Activated CD8-positive, alpha-beta memory T cell treated with anti-CD3 and anti-CD28 coated beads, Interleukin-2, amount 50 U/mL, for 24 hours (primary cell): Measurements from ENCODE around the gene KISS1R.
"Not testable (repeated sequence)": the region's sequence is repeated elsewhere in the genome, so short reads cannot be mapped to it uniquely, and the experiment has no call there.

Source experiments
- DNase-seq: peaks from one replicate; pipeline ENCODE4 v3.0.0-alpha.2; 2020; ENCODE audit errors: extremely low read depth

The KISS1R gene

DNA sequence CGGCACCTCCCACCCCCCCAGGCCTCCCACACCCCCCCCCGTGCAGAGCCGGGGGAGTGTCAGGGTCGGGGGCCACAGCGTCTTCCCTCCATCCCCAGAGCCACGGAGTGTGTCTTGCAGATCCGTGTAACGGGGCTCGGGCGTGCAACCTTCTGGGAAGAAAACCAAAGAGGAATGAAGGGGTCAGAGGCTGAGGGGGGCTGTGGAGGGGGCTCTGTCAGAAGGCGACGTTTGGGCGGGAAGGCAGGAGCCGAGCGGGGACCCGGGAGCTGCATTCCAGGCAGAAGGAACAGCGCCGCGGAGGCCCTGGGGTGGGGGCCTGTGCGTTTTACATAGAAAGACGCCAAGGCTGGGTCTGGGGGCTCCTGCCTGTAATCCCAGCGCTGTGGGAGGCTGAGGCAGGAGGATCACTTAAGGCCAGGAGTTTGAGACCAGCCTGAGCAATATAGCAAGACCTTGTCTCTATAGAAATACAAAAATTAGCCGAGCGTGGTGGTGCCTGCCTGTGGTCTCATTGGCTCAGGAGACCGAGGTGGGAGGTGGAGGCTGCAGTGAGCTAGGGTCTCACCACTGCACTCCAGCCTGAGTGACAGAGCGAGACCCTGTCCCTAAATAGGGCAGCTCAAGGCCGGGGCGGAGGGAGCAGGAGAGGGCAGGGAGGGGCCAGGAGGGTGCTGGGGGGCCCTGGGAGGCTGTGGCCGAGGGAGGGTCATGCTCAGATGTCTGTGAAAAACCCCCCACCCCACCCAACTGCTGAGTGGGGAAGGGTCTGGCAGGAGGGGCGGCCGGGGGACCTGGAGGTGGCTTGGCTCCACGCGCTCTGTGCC lies 36.5 kb downstream of the KISS1R start:
- no peak for DNase-seq

DNA sequence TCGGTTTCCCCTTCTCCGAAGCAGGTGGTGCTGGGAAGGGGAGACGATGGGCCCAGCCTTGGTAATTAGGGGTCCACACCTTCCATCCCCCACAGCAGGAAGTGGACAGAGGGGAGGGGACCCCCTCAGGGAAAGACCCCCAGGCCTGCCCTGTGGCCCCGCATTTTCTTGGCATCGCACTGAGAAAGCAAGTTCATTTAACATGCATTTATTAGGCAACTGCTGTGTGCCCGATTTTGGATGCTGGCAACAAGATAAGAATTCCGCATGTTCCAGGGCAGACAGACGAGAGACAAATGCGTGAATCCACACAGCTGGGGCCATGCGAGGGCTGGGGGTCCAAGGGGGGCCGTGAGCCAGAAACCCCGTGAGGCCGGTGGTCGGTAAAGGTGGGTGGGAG lies 37.1 kb downstream of the KISS1R start:
- DNase-seq = no peak

DNA sequence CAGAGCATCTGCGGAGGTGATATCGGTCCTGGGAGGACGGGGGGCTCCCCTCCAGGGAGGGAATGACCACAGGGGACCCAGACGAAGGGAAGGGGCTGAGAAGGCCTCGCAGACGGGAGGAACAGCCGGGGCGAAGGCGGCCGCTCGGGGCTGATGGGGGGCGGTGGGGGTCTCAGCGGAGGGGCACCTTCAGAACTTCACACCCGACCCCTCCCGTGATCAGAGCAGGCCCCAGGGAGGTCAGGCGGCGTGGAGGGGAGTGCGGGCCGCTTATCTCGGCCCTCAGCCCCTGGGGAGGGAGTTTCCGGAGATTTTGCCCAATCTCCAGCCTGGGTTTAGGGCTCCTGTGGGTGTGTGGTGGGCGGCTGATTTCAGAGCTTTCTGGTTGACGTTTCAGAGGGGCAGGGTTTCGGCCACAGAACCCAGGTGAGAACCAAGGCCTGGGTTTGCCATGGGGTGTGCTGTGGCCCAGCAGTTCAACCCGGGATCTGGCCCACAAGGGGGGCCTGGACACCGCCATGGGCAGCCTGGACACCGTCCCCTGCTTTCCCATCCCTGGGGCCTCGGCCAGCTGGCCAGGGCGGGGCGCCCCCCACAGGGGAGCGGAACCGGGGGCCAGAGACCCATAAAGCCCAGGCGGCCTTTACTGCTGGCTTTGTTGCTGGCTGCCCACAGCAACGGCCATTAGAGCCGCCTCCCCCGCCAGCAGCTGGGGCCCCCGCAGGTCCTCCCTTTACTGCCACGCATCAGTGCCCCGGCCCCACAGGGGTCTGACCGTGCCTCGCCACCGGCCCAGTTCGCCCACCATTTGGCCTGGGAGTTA lies 37.8 kb downstream of the KISS1R start:
- DNase-seq = no peak

DNA sequence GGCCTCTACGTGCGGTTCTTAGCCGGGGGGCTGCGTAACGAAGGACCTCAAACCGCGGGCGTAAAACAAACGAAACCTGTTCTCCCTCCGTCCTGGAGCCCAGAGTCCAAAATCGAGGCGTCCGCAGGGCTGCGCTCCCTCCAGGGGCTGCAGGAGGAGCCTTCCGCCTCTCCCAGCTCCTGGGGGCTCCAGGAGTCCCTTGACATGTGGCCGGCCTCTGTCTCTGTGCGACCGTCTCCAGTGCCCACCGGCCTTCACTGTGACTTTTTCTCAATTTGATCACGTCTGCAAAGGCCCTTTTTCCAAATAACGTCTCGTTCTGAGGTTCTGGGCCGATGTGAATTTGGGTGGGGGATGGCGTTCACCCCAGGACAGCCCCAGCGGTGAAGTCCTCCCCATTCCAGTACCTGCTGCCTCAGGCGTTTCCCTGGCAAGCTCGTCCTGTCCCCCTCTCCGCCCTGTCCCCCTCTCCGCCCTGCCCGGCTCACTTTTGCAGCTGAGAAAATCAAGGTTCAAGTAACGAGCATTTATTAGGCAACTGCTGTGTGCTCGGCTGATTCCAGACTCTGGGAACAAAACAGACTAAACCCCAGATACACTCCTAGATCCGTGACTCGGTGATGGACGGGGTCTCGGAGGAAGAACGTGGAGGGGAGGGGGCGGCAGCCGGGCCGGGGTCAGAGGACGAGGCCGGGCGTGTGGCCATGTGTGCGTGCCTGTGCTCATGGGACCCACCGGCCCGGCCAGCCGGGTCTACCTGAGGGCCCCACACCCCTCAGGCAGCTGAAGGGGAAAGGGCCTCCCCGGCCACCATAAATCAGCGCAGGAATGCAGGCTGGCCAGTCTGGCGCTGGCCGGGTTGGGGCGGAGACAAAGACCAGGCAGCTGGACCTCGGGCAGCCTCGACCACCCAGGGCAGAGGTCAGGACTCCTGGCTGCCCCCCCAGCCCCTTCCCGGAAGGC lies 39.0 kb downstream of the KISS1R start:
- no peak for DNase-seq

DNA sequence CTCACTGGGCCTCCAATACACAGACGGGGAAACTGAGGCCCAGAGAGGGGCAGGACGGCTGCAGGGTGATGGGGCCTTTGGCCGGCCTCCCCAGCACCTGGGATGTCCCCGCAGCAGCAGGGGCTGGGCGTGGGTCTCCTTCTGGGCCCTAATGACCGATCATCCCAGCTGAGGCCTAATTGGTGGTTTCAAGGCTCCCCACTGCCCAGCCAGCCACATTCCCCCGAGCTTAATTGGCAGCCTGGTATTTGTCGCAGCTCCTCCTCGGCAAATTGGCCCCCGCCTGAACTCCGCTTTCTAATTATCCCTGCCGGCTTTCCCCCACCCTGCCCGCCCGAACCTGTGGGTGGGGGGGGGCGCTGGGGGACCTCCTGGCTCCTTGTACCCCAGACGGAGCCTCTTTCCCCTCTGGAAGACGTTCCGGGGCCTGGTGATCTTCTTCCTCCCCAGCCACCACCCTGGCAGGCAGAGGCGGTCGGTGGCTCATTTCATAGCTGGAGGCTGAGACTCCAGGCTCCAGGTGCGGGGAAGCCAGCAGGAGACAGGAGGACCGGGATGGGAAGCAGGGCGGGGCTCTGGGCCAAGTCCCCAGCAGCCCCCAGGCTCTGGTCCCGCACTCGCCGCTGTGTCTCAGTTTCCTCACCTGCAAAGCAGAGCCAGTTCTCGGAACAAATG lies 39.8 kb downstream of the KISS1R start:
- no peak for DNase-seq

DNA sequence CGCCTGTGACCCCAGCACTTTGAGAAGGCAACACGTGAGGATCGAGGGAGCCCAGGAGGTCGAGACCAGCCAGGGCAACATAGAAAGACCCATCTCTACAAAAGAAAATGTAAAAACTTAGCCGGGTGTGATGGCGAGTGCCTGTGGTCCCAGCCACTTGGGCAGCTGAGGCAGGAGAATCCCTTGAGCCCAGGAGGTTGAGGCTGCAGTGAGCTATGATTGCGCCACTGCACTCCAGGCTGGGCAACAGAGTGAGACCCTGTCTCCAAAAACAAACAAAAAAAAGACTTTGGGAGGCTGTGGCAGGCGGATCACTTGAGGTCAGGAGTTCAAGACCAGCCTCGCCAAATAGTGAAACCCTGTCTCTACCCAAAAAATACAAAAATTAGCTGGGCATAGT lies 40.4 kb downstream of the KISS1R start:
- not testable (repeated sequence) for DNase-seq

DNA sequence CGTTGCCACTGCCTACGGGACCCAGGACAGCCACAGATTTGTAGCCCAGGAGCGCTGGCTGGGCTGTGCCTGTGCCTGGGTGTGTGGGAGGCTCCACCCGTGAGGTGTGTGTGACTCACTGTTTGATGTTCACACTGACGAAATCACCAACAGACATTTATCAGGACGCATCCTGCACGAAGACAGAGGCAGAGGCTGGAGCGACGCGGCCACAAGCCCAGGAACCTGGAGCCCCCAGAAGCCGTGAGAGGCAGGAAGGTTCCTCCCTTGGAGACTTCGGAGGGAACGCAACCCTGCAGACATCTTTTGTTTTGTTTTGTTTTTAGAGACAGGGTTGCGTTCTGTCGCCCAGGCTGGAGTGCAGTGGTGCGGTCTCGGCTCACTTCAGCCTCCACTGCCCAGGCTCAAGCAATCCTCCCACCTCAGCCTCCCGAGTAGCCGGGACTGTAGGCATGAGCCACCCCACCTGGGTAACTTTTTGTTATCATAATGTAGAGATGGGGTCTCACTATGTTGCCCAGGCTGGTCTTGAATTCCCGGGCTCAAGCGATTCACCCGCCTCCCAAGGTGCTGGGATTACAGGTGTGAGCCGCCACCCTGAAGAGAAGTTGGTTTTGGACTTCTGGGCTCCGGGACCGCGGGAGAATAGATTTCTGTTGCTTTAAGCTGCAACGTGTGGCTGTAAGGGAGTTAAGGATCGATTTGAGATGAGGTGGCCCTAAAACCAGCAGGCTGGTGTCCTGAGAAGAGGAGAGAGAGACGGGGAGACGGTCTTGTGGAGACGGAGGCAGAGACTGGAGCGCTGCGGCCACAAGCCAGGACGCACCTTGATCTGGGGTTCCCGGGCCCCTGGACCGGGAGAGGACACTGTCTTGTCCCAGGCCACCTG lies 42.1 kb downstream of the KISS1R start:
- DNase-seq = no peak

DNA sequence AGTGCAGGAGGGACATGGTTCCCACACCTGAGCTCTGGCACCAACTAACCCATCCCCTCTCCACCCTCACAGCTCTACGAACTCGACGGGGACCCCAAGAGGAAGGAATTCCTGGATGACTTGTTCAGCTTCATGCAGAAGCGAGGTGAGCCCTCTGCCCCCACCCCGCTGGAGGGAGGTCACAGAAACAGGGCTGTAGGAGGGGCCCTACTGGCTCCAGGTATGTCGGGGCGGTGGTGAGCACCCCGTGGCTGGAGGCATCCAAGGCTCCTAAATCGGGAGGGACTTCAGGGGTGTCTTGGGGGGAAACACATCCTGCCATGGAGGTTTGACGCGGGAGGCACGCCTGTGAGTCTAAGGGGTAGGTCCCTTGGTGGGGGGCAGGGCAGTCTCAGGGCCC lies 42.9 kb downstream of the KISS1R start:
- DNase-seq = no peak

DNA sequence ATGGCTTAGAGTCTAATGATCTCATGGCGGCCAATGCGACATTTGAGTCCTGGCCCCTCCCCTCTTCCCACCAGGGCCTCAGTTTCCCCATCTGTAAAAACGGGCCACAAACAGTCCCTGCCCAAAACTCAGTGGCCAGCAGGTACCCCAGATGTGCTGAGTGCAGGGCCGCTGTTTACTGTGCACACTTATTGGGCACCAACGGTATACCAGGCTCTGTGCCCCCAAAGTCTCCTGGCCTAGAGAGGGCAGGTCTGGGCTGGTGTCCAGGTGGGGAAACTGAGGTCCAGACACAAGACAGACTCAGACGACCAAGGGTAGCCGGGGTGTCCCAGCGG lies 43.4 kb downstream of the KISS1R start:
- no peak for DNase-seq

DNA sequence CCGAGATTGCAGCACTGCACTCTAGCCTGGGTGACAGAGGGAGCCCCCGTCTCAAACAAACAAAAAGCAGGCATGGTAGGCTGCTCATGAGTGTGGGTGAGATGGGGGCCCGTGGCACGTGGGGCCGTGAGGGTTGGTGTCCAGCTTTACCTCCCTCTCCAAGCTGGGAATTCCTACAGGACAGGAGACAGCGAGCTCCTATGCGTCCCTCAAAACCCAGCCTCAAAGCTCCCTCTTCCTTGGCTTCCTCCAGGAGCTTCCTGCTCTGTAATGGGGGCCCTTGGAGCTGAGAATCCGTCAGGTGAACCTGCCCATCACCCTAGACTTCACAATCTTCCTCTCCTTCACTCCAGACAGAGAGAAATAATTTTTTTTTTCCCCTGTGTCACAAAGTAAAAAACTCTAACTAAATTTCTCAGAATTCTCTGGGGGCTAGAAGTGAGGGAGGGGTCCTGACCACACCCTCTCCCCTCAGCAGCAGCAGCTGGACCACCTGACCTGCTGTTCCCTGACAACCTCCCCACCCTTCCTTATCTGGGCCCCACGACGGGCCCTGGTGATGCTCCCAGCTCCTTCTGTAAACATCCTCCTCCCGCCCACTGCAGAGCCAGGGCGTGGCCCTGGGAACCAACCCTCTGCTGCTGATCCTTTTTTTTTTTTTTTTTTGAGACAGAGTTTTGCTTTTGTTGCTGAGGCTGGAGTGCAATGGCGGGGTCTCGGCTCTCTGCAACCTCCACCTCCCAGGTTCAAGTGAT lies 44.9 kb downstream of the KISS1R start:
- no peak for DNase-seq

DNA sequence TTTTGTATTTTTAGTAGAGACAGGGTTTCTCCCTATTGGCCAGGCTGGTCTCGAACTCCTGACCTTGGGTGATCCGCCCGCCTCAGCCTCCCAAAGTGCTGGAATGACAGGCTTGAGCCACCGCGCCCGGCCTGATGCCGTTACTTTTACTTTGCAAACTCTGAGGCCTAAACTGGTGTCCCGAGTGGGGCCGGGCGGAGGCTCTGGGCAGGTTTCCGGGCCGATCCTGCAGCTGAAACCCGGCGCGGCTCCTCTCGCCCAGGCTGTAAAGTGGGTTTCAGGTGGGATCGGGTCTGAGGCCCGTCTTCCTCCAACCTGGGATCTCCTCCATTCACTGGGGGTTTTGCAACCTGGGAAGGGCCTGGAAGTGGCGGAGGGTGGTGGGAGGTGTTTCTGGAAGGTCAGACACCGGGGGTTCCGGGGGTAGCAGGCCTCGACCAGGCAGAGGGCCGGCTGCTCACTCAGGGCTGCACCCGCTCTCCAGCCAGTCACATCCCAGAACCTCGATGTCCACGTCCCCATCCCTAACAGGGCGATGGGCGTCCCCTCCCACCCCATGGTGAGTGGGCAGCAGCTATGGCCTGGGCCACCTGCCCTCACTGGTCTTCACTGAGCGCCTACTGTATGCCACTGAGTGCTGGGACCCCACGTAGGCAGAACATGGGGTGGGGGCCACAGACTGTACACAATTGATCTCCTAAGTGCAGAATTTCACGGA lies 45.7 kb downstream of the KISS1R start:
- DNase-seq = no peak

DNA sequence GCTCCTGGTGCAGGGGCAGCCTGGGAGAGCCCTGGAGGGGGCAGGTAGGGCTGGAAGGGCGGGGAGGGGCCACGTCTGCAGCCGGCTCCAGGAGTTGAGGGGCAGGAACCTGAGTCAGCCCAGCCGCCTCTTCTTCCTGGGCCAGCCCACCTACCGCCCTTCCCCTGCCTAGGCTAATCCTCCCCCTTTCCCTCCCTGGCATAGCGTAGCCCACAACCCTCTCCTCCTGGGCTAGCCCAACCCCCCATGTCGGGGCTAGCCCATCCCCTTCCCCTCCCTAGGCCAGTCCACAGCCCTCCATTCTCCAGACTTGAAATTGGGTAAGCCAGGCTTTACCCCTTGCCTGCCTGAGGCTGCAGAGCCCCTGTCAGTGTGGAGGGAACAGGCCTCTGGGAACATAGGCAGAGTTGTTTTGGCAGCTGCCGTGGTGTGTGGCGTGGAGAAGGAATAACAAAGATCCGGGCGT lies 46.4 kb downstream of the KISS1R start:
- DNase-seq = no peak

DNA sequence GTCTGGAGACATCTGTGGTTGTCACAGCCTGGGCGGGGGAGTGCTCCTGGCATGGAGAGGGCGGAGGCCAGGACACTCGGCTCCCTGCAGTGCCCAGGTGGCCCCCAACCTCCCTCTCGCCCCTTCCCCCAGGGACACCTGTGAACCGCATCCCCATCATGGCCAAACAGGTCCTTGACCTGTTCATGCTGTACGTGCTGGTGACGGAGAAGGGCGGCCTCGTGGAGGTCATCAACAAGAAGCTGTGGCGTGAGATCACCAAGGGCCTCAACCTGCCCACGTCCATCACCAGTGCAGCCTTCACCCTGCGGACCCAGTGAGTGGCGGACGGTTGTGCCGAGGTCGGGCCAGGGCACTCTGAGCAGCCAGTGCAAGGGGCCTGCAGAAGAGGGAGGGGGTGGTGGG lies 47.0 kb downstream of the KISS1R start:
- no peak for DNase-seq

DNA sequence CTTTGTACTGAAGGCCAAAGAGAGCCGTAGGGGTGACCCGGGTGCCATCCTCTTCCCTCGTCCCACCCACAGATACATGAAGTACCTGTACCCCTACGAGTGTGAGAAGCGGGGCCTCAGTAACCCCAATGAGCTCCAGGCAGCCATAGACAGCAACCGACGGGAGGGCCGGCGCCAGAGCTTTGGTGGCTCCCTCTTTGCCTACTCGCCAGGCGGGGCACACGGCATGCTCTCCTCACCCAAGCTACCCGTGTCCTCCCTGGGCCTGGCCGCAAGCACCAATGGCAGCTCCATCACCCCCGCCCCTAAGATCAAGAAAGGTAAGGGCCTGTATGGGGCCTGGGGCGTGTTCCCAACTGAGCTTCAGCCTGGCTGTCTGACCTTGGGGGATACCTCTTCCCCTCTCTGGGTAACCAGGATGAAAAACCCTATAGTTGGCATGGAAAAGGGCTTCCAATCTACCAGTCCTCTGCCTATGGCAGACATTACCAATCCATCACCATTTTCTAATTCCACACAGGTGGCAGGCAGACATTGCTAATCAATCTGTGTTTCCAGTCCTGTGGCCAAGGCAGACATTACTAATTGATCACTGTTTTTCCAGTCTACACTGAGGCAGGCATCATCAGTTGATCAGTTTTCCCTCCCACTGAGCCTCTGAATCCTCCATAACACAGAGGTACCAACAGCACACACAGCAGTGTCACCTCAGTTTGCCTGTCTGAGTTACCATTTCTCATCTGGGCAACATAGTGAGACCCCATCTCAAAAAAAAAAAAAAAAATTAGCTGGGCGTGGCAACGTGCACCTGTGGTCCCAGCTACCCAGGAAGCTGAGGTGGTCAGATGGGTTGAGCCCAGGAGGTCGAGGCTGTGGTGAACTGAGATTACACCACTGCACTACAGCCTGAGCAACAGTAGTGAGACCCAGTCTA lies 47.9 kb downstream of the KISS1R start:
- DNase-seq = no peak

DNA sequence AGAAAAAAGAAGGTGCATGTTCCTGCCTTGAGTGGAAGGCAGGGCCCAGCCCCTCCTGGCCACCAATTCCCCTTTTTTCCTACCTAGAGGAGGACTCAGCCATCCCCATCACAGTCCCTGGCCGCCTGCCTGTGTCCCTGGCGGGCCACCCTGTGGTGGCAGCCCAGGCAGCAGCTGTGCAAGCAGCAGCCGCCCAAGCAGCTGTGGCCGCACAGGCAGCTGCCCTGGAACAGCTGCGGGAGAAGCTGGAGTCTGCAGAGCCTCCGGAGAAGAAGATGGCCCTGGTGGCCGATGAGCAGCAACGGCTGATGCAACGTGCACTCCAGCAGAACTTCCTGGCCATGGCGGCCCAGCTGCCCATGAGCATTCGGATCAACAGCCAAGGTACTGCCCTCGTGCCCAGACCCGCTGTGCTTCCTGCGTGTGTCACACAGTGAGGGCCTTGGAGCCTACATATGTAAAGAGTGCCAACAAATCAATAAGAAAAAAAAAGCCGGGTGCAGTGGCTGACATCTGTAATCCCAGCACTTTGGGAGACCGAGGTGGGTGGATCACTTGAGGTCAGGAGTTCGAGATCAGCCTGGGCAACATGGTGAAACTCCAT lies 49.5 kb downstream of the KISS1R start:
- DNase-seq = no peak
